DOHH2 (cell line): ENCODE measurements around the gene NOTCH4.
"Not testable (repeated sequence)": the region's sequence is repeated elsewhere in the genome, so short reads cannot be mapped to it uniquely, and the experiment has no call there.

Experiments
- H3F3A ChIP-seq: fragments of 200-600 bp; sonication (generic), shearing (Covaris generic); 2 replicates; pipeline ENCODE4 v1.6.0; 2016; ENCODE audit warnings: antibody characterized with exemption, mild to moderate bottlenecking; ENCODE audit not compliant: control insufficient read depth, insufficient read depth
- H3K27ac ChIP-seq: fragments of 200-600 bp; sonication (generic); 2 replicates; pipeline ENCODE4 v1.5.1; 2014; ENCODE audit warnings: low read depth, mild to moderate bottlenecking, low read length, moderate library complexity
- H3K27me3 ChIP-seq: fragments of 200-600 bp; sonication (generic); 2 replicates; pipeline ENCODE4 v1.6.1; 2014; ENCODE audit warnings: mild to moderate bottlenecking, low read length, mixed read lengths; ENCODE audit not compliant: control insufficient read depth
- H3K36me3 ChIP-seq: fragments of 200-600 bp; sonication (generic); 2 replicates; pipeline ENCODE4 v1.6.1; 2014; ENCODE audit warnings: mild to moderate bottlenecking, low read length, moderate library complexity, mixed read lengths; ENCODE audit not compliant: control insufficient read depth
- H3K4me1 ChIP-seq: fragments of 200-600 bp; sonication (generic); 2 replicates; pipeline ENCODE4 v1.6.1; 2014; ENCODE audit warnings: mild to moderate bottlenecking, low read length, mixed read lengths; ENCODE audit not compliant: control insufficient read depth
- H3K4me2 ChIP-seq: fragments of 200-600 bp; sonication (generic); 2 replicates; pipeline ENCODE4 v1.6.0; 2014; ENCODE audit warnings: mild to moderate bottlenecking, low read length, moderate library complexity
- H3K4me3 ChIP-seq: fragments of 200-600 bp; sonication (generic); 2 replicates; pipeline ENCODE4 v1.5.1; 2014; ENCODE audit warnings: mild to moderate bottlenecking, low read length, mixed read lengths
- H3K79me2 ChIP-seq: fragments of 200-600 bp; sonication (generic); 2 replicates; pipeline ENCODE4 v1.6.1; 2014; ENCODE audit warnings: mild to moderate bottlenecking, low read length, mixed read lengths; ENCODE audit not compliant: control insufficient read depth
- H3K9me2 ChIP-seq: fragments of 200-600 bp; sonication (generic); replicated peaks from 2 replicates; pipeline ENCODE4 v1.6.1; 2014; ENCODE audit warnings: mild to moderate bottlenecking, low read length, mixed read lengths; ENCODE audit not compliant: control insufficient read depth
- H3K9me3 ChIP-seq: fragments of 200-600 bp; sonication (generic); 2 replicates; pipeline ENCODE4 v1.6.1; 2014; ENCODE audit warnings: antibody characterized with exemption, low read length, mixed read lengths; ENCODE audit not compliant: control insufficient read depth, insufficient read depth
- H4K20me1 ChIP-seq: fragments of 200-600 bp; sonication (generic); 2 replicates; pipeline ENCODE4 v1.6.0; 2014; ENCODE audit warnings: low read depth, mild to moderate bottlenecking, antibody characterized with exemption, low read length, moderate library complexity; ENCODE audit not compliant: control insufficient read depth, insufficient read depth
- EZH2phosphoT487 ChIP-seq: fragments of 200-600 bp; sonication (generic); IDR thresholded peaks from 2 replicates; pipeline ENCODE4 v1.6.1; 2017; ENCODE audit warnings: borderline replicate concordance, mild to moderate bottlenecking, antibody characterized with exemption, low read length, moderate library complexity, mixed read lengths
- TF ChIP-seq, protein P1 (sequence below): fragments of 200-600 bp; sonication (generic); IDR thresholded peaks from one replicate; pipeline ENCODE4 v1.5.1; 2014; ENCODE audit warnings: antibody characterized with exemption, mild to moderate bottlenecking, low read depth, low read length; ENCODE audit not compliant: poor library complexity, severe bottlenecking

NOTCH4 gene

DNA sequence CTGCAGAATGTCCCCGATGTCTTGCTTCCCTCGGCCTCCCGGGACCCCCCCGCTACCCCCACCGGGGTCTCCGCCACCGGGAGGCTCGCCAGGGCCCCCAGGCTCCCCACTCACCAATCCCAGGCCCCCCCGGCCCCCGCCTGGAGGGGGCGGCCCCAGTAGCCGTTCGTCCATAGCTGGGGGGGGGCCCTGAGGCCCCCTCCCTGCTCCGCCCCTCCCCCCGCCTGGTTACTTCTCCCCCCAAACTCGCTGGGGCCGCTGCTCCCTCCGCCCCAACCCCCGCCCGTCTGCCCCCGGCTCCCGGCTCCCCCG lies 34.2 kb downstream of the NOTCH4 start:
- Histone ChIP-seq H3K9me2 (no peaks in the 10 kb centered on the region), H3K4me3 (peak overlapping the region; percentile 83), H3K79me2 (peaks cover 54% of the 10 kb centered on the region), H3F3A (peaks cover 18% of the 10 kb centered on the region), H3K27me3 (no peaks in the 10 kb centered on the region), H4K20me1 (no peaks in the 10 kb centered on the region), H3K4me1 (peaks cover 74% of the 10 kb centered on the region), H3K9me3 (no peaks in the 10 kb centered on the region), H3K4me2 (peak overlapping the region; percentile 100), H3K27ac (peak overlapping the region; percentile 90), H3K36me3 (peaks cover 50% of the 10 kb centered on the region)
- TF ChIP-seq, protein P1, sequence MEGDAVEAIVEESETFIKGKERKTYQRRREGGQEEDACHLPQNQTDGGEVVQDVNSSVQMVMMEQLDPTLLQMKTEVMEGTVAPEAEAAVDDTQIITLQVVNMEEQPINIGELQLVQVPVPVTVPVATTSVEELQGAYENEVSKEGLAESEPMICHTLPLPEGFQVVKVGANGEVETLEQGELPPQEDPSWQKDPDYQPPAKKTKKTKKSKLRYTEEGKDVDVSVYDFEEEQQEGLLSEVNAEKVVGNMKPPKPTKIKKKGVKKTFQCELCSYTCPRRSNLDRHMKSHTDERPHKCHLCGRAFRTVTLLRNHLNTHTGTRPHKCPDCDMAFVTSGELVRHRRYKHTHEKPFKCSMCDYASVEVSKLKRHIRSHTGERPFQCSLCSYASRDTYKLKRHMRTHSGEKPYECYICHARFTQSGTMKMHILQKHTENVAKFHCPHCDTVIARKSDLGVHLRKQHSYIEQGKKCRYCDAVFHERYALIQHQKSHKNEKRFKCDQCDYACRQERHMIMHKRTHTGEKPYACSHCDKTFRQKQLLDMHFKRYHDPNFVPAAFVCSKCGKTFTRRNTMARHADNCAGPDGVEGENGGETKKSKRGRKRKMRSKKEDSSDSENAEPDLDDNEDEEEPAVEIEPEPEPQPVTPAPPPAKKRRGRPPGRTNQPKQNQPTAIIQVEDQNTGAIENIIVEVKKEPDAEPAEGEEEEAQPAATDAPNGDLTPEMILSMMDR = no peak
- no peak for TF ChIP-seq EZH2phosphoT487

DNA sequence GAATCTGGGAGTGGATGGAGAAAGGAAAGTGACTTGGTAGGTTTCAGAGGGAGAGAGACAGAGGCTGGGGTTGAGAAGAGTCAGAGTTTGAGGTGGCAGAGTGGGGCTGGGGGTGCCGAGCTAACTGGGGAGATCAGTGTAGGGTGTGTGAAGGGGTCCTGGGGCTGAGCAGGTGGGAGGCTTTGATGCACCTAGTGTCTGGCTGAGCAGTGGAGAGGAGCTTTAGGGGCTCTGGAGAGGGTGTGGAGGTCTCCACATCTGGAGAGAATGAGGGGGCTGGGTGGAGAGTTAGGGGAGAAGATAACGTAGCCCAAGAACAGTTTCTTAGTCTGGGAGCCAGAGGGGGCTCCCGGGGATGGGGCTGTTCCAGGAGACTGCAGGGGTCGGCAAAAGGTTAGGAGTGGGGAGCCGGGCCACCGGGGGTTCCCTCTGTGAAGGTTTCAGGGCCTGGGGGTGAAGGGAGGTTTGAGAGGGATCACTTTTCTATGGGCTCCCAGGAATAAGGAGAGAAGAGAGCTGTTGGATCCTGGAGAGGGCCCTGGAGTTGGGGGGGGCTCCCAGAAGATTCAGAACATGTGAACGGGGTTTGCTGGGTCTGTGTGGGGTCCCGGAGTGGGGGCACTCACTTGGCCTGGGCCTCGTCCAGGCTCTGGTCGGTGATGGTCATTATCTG lies 34.7 kb downstream of the NOTCH4 start:
- peak overlapping the region; percentile 90 for H3K27ac ChIP-seq
- peak overlapping the region; percentile 100 for H3K4me2 ChIP-seq
- peaks cover 69% of the 10 kb centered on the region for H3K4me1 ChIP-seq
- H3K4me3 ChIP-seq = peak overlapping the region; percentile 83
- no peaks in the 10 kb centered on the region for H3K9me3 ChIP-seq
- H3K27me3 ChIP-seq = no peaks in the 10 kb centered on the region
- no peaks in the 10 kb centered on the region for H3K9me2 ChIP-seq
- no peaks in the 10 kb centered on the region for H4K20me1 ChIP-seq
- peaks cover 52% of the 10 kb centered on the region for H3K36me3 ChIP-seq
- H3K79me2 ChIP-seq = peaks cover 54% of the 10 kb centered on the region
- TF ChIP-seq EZH2phosphoT487 = no peak
- TF ChIP-seq, protein P1 = no peak
- H3F3A ChIP-seq = peaks cover 18% of the 10 kb centered on the region

DNA sequence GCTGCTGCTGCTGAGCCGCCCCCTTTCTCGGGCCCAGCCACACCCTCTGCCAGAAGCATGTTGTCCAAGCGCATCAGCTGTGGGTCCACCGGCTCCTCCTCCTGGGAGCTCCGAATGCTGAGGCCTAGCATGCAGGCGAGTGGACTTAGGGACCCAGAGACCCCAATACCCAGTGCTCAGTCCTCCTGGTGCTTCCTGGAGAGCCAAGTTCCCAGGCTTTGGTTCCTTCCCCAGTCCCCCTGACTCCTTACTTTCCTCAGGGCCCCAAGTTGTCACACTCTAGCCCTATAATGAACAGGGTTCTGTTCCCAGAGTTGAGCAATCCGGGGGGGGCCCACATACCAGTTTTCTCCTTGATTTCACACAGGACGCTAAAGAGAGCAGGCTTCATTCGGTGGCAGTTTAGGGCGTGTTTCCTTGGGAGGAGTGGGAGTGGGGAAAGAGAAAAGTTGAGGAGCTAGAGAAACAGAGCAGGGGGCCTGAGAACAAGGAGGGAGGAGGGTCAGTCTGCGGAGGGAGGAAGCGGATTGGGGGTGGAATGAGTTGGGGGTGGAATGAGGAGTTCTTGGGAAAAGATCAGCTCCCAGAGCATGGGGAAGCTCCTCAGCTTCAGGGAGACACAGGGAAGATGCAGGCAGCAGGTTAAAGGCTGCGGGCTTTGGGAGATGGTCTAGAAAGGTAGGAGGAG lies 35.3 kb downstream of the NOTCH4 start:
- Histone ChIP-seq H3K4me3 (peak overlapping the region; percentile 83), H3K9me2 (no peaks in the 10 kb centered on the region), H3K4me2 (peak overlapping the region; percentile 100), H3K4me1 (peaks cover 62% of the 10 kb centered on the region), H4K20me1 (no peaks in the 10 kb centered on the region), H3K27me3 (no peaks in the 10 kb centered on the region), H3K27ac (peak overlapping the region; percentile 90), H3K9me3 (no peaks in the 10 kb centered on the region), H3K36me3 (peaks cover 59% of the 10 kb centered on the region), H3F3A (peaks cover 12% of the 10 kb centered on the region), H3K79me2 (peaks cover 52% of the 10 kb centered on the region)
- TF ChIP-seq EZH2phosphoT487 = no peak
- TF ChIP-seq, protein P1 = no peak

DNA sequence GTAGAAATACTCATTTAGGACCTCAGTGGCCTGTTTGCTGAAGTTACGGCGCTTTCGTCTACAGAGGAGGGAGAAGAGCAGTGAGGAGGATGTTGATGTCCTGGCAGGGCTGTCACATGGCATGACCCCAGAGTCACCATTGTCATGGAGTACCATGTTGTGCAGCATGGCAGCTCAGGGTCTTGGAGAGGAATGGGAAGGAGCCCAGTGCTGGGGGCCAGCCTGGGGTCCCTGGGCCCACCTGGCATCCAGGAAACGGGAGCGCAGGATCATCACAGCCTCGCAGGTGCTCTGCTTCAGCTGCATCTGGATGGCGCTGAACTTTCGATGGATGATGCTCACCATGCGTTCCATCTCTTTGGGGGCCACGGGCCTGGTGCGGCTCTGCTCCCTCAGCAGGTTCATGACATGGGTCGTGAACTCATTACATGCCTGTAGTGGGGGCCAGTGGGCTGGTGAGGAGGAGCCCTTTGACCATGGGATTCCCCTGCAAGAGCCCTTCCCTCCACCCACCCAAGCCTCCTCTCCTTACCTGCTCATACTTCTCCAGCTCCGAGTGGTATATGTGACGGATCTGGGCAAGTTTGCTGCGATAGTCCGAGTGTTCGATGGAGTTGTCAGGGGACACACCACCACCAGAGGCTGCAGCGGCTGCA lies 36.0 kb downstream of the NOTCH4 start:
- not testable (repeated sequence) for H3K9me2 ChIP-seq, H4K20me1 ChIP-seq, H3F3A ChIP-seq, H3K27me3 ChIP-seq, H3K9me3 ChIP-seq
- Histone ChIP-seq H3K27ac (0 out of 2 replicates have a peak overlapping the region, but pooled peaks have one; percentile 36), H3K36me3 (peaks cover 66% of the 10 kb centered on the region), H3K4me2 (peak overlapping the region; percentile 100), H3K79me2 (peaks cover 51% of the 10 kb centered on the region), H3K4me1 (peaks cover 55% of the 10 kb centered on the region), H3K4me3 (peak overlapping the region; percentile 44)
